ENCODE measurements around the gene PRSS36. TPM values are rescaled to one million over a fixed set of nuclear protein-coding genes. Genes with fewer than 3 reads are reported as not detected.

Gene PRSS36
- total RNA-seq, 1 donor, result 1.1 TPM

DNA sequence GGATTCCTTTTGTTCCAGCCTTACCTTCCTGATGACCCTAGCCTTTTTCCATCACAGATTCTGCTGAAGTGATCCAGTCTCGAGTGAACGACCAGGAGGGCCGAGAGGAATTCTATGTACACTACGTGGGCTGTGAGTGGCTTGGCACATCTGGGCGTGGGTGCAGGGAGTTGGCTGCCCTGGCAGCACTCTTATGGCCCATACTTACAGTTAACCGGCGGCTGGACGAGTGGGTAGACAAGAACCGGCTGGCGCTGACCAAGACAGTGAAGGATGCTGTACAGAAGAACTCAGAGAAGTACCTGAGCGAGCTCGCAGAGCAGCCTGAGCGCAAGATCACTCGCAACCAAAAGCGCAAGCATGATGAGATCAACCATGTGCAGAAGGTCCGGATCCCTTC, 29.7 kb downstream of the PRSS36 start:
- TF ChIP-seq, protein P1, sequence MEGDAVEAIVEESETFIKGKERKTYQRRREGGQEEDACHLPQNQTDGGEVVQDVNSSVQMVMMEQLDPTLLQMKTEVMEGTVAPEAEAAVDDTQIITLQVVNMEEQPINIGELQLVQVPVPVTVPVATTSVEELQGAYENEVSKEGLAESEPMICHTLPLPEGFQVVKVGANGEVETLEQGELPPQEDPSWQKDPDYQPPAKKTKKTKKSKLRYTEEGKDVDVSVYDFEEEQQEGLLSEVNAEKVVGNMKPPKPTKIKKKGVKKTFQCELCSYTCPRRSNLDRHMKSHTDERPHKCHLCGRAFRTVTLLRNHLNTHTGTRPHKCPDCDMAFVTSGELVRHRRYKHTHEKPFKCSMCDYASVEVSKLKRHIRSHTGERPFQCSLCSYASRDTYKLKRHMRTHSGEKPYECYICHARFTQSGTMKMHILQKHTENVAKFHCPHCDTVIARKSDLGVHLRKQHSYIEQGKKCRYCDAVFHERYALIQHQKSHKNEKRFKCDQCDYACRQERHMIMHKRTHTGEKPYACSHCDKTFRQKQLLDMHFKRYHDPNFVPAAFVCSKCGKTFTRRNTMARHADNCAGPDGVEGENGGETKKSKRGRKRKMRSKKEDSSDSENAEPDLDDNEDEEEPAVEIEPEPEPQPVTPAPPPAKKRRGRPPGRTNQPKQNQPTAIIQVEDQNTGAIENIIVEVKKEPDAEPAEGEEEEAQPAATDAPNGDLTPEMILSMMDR (IDR thresholded peaks at IDR 0.05; ENCODE audit: insufficient read depth, low read length), result no peak
- H3K4me3 ChIP-seq (ENCODE audit: low read depth, low read length), result no peak overlapping the region
- no peak for DNase-seq (ENCODE audit: low read depth)

DNA sequence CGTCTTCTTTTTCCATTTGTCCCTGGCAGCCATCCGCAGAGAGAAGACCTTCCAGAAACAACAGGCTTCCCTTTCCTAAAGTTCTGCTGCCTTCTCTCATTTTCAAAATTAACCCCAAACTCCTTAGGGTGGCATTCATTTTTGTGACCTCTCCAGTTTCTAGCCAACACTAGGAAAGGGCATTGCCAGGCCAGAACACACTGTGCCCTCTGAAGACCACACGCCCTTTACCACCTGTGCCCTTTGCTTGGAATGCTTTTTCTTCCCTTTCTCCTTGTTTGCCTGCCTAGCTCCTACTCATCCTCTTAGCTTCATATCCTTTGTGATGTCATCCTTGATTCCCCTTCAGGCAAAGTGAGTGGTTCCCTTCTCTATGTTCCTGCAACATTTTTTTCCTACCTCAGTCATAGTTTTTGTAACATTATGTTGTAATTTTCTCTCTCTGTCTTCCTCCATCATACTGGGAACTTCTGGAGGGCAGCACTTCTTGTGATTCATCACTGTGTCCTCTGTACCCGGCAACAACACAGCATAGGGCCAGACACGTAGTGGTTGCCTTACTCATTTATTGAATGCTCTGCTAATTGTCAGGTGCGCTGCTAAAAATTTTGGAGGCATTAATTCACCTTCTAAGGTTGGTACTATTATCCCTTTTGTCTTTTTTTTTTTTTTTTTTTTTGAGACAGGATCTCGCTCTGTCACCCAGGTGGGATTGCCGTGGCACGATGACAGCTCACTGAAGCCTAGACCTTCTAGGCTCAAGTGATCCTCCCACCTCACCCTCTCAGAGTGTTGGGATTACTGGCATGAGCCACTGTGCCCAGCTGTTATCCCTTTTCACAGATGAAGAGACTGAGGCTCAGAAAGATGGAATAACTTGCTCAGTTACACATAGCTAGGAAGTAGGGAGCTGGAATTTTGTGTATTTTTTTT, 31.4 kb downstream of the PRSS36 start:
- TF ChIP-seq, protein P1 (IDR thresholded peaks at IDR 0.05; ENCODE audit: insufficient read depth, low read length), result no peak
- peak; percentile 42 for DNase-seq (ENCODE audit: low read depth)
- H3K4me3 ChIP-seq (ENCODE audit: low read depth, low read length), result peak overlapping the region; percentile 94

DNA sequence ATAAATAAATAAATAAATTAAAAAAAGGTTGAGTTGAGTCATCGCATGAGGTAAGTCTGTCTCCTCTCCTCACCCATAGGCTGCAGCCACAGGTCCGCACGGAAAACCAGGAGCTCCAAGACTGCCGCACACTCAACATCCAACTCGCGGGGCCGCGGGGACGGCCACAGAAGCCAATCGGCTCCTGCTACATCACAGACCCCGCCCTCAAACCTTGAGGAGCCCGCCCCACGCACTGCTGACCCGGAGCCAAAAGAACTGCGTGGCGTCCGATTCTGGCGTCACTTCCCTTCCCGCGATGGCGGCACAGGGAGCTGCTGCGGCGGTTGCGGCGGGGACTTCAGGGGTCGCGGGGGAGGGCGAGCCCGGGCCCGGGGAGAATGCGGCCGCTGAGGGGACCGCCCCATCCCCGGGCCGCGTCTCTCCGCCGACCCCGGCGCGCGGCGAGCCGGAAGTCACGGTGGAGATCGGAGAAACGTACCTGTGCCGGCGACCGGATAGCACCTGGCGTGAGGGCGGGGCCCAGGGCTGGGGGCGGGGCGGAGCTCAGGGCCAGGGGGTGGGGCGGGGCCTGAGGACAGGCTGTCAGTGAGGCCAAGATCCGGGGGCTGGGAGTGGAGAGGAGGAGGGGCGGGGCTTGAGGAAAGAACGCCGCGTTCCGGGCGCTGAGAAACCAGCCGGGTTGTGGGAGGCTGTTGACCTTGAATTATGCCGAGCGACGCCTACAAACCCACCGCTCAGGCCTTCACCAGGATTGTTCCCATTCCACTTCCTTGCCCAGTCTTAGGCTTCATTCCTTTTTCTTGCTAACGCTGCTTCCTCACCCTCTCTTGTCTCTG, 32.3 kb downstream of the PRSS36 start, which contains the start of gene KAT8:
Gene KAT8 (plus strand): TSS at position 281 of the 839 bp plus-strand sequence. CDS start 18 bp downstream, at position 299.
- peak; percentile 96 for DNase-seq (ENCODE audit: low read depth)
- peak within 1 kb of the TSS; percentile 94 for H3K4me3 ChIP-seq (ENCODE audit: low read depth, low read length)
- TF ChIP-seq, protein P1 (IDR thresholded peaks at IDR 0.05; ENCODE audit: insufficient read depth, low read length), result no peak

- no peak overlapping the region for H3K4me3 ChIP-seq (ENCODE audit: low read depth, low read length)
- no peak for DNase-seq (ENCODE audit: low read depth)
Observed at GRCh38 chr16:31114468-31114867, 35.4 kb downstream of the PRSS36 start.

DNA sequence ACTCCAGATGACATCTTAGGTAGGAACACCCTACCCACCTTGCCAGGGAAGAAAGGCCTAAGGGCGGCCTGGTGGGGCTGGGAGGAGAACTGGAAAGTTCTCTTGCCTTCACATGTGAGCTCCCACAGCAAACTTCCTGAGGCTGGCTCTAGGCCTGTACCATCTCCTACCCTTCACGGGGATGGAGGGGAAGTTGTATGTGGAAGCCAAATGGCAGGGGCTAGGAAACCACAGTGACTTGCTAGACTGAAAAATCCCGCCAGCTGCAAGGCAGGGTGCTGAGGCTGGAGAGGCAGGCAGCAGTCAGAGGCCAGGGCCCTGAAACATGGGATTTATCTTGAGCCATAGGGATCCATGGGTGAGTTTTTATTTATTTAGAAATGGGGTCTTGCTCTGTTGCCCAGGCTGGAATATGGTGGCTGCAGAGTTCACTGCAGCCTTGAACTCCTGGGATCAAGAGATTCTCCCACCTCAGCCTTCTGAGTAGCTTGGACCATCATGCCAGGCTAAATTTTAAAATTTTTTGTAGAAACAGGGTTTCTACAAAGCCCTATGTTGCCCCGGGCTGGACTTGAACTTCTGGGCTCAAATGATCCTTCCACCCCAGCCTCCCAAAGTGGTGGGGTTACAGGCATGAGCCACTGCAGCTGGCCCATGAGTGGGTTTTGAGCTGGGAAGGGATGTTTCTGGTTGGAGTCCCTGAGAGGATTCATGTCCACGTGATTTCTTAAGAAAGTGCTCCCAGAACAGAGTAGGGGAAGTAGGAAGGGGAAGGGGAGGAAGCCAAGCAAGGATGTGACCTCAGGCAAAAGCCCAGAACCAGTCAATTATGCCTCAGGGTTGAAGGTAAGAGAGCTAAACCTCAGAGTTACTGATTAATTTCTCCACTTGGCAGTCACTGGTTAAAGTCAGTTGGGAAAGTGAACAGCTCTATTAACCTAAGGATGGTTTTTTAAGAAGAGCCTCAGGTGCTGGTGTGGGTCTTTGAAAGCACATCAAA, 36.4 kb downstream of the PRSS36 start:
- TF ChIP-seq, protein P1 (IDR thresholded peaks at IDR 0.05; ENCODE audit: insufficient read depth, low read length), result no peak
- H3K4me3 ChIP-seq (ENCODE audit: low read depth, low read length), result no peak overlapping the region
- no peak for DNase-seq (ENCODE audit: low read depth)

More at GRCh38 chr16:31114468-31114867, 35.4 kb downstream of the PRSS36 start:
- TF ChIP-seq, protein P1 (IDR thresholded peaks at IDR 0.05; ENCODE audit: insufficient read depth, low read length), result no peak

- H3K4me3 ChIP-seq (ENCODE audit: low read depth, low read length), result no peak overlapping the region
- no peak for DNase-seq (ENCODE audit: low read depth)
Observed at GRCh38 chr16:31112711-31113110, 37.2 kb downstream of the PRSS36 start.

More at GRCh38 chr16:31112711-31113110, 37.2 kb downstream of the PRSS36 start:
- TF ChIP-seq, protein P1 (IDR thresholded peaks at IDR 0.05; ENCODE audit: insufficient read depth, low read length), result no peak

Measured in fibroblast of the aortic adventitia (primary cell).